ENCODE results near the gene G6PC2.

DNA sequence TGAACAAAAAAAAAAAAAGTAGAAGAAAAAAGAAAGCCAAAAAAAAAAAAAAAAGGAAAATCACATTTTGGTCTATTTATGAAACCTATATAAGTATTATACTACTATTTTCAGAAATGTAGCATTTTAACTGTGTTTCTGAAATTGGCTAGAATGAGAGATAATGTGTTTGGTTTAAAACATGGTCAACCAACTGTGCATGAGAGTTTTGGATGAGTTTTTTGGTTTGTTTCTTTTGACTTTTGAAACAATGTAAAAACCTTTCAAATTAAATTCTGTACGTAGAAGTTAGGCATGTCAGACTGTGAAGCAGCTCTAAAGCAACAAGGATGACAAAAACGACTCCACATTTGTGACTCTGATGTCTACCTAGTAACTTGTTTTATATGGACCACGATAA, 45.5 kb upstream of the G6PC2 start:
- TF ChIP-seq POLR2AphosphoS5 (IDR thresholded peaks at IDR 0.05) (no peak), CTCF (IDR thresholded peaks at IDR 0.05) (no peak), POLR2A (IDR thresholded peaks at IDR 0.05) (no peak), EP300 (IDR thresholded peaks at IDR 0.05) (no peak)

All from gastroesophageal sphincter (tissue), 3 donors.